ENCODE results near the gene KRT38. TPM values are rescaled to one million over a fixed set of nuclear protein-coding genes. Genes with fewer than 3 reads are reported as not detected.

The KRT38 gene
- total RNA-seq, 1 experiment from 2014 or later, result not detected

DNA sequence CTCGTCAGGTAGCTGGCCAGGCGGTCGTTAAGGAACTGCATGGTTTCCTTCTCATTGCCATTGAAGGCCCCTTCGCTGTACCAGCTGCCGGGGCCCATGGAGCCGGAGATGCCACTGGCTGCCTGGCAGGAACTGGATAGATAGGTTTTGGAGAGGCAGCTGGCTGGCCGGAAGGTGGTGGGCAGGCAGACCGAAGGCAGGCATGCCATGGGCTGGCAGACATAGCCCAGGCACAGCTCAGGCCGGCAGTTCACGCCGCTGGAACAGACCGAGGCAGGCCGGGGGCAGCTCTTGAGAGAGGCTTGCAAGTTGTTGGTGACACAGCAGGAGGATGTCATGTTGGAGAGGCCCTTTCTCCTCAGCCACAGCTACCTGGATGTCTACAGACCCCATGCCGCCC lies 26.2 kb upstream of the KRT38 start, which contains the start of gene KRT32:
Gene KRT32 (minus strand): TSS at position 399 of the 400 bp plus-strand sequence. CDS start 61 bp downstream, at position 338.
- in situ Hi-C loops (cut with HindIII; ENCODE audit: low pct_unique_long_range_greater_than_20kb, low sequenced_read_pairs), result no loop called here
- DNase-seq (ENCODE audit: low read depth, low spot score), result no peak

DNA sequence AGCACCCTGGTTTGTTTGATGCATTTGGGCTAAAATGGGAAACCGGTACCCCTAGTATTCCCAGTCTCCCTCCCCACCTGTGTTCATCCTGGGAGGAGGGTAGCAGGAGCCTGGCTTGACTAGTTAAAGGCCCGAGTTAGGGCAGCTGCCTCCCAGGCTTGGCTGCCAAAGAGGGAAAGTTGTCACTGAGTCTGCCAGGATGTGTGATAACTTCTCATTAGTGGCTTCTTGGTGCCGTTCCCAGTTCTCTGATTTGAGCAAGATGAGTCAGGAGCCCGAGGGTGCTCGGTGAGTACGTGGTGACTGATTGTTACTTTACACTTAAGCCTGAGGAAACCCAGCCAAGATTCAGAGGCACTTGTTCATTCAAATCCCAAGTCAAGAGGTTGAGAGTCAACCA lies 23.9 kb upstream of the KRT38 start:
- in situ Hi-C loops (cut with HindIII; ENCODE audit: low pct_unique_long_range_greater_than_20kb, low sequenced_read_pairs), result no loop called here
- no peak for DNase-seq (ENCODE audit: low read depth, low spot score)

DNA sequence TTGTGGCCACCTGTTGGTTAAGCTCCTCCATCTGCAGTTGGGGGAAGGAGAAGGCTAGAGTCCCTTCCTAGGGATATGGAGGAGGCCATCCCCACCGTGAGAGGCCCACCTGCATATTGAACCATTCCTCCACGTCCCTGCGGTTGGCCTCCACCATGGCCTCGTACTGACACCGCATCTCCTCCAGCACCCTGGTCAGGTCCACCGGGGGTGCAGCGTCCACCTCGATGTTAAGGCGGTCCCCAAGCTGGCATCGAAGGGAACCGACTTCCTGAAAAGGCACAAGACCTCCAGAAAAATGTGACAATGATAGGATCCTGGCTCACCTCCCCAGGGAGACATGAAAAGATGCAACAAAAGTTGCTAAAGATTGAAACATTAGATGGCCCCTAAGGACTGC lies 23.4 kb upstream of the KRT38 start:
- in situ Hi-C loops (cut with HindIII; ENCODE audit: low pct_unique_long_range_greater_than_20kb, low sequenced_read_pairs), result no loop called here
- DNase-seq (ENCODE audit: low read depth, low spot score), result no peak

DNA sequence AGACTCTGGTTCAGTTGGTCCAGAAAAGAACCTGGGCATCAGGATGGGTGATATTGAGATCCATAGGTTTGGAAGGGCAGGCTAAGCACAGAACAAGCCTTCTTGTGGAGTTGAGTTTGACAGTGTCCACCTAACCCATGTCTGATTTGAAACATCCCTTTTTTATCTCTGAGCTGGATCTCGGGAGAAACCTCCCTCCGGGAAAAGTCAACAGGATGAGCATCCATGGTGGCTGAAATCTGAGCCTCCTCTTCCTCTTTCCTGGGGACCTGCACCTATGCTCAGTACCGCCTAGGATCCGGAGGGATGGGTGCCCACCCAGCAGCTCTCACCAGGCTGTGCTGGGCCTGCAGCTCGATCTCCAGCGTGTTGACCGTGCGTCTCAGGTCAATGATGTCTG lies 23.0 kb upstream of the KRT38 start:
- in situ Hi-C loops (cut with HindIII; ENCODE audit: low pct_unique_long_range_greater_than_20kb, low sequenced_read_pairs), result no loop called here
- DNase-seq (ENCODE audit: low read depth, low spot score), result no peak

DNA sequence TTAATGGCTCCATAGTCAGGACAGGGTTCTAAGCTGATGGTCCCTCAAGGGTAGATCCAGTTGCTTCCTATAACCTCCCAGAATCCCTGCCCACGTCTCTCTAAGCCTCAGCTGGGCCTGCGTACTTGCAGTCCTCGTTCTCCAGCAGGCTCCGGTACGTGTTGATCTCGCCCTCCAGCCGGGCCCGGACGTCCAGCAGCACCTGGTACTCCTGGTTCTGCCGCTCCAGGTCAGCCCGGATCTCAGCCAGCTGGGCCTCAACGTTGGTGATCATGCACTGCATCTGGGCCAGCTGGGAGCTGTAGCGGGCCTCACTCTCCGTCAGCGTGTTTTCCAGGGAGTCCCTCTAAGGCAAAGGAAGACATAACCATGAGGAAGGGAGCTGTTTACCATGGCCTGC lies 21.9 kb upstream of the KRT38 start:
- in situ Hi-C loops (cut with HindIII; ENCODE audit: low pct_unique_long_range_greater_than_20kb, low sequenced_read_pairs), result no loop called here
- no peak for DNase-seq (ENCODE audit: low read depth, low spot score)

DNA sequence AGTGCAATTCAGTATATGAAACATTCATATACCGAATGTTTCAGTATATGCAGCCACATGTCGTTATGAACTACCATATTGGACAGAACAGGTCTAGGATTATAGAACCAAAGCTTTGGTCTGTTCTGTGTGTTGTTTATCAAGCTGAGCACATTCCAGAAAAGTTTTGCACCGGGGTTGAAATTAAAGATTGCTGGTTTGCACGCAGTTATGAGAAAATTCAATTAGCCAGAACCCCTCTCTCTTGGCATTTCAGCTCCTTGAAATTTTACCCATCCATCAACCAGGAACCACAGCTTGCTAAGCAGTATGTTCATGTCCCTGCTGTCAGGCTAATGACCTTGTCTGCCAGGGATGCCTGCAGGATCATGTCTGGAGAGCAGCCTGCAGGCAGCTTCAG lies 16.9 kb upstream of the KRT38 start:
- no peak for DNase-seq (ENCODE audit: low read depth, low spot score)
- in situ Hi-C loops (cut with HindIII; ENCODE audit: low pct_unique_long_range_greater_than_20kb, low sequenced_read_pairs), result no loop called here

DNA sequence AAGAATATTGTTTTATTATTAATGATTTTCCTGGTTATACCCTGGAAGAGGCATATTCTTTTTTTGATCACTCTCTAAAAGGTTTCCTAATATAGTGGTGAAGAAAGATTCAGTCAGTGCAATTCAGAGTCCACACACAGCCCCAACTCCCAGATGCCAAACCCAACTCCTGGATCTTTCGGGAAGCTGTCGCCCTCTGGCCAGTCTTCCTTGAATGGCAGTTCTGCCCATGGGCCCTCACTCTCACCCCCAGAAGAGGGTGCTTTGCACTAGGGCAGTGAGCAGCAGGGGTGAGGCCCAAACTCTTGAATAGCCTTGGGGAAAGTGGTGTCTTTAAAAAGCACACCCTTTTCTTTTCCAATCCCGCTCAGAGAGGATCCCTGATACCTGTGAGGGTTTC lies 15.4 kb upstream of the KRT38 start:
- peak; percentile 47 for DNase-seq (ENCODE audit: low read depth, low spot score)
- in situ Hi-C loops (cut with HindIII; ENCODE audit: low pct_unique_long_range_greater_than_20kb, low sequenced_read_pairs), result no loop called here

DNA sequence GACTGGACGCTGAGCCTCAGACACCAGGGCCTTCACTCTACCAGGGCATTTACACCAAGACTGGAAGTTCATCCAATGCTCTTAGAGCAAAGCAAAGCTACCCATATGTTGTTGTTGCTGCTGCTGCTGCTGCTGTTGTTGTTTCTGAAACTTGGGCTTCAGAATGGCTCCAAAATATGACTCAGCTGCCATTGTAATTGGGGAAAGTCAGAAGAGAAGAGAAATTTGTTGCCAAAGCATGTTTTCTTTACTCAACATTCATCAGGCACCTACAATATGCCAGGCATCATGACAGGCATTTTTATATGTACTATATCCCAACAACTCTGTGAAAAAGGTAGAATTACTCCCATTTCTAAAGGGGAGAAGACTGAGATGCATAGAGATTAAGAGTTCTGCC lies 14.5 kb upstream of the KRT38 start:
- in situ Hi-C loops (cut with HindIII; ENCODE audit: low pct_unique_long_range_greater_than_20kb, low sequenced_read_pairs), result no loop called here
- DNase-seq (ENCODE audit: low read depth, low spot score), result no peak

DNA sequence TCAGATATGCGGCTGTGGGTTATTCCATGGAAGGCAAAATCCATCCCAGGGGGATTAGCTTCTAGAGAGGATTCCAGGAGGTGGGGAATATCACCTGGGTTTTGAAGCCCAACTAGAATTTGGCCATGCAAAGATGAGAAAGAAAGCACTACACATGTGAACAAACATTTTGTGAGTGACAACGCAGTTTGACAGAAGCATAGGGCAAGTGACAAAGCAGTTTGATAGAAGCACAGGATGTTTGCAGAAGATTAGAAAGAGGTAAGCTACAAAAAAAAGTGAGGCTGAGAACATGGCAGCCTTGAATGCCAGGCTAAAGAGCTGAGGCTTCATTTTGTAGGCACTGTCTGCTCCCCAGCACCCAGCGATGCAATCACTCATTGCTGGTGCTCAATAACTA lies 12.3 kb upstream of the KRT38 start:
- in situ Hi-C loops (cut with HindIII; ENCODE audit: low pct_unique_long_range_greater_than_20kb, low sequenced_read_pairs), result no loop called here
- DNase-seq (ENCODE audit: low read depth, low spot score), result no peak

DNA sequence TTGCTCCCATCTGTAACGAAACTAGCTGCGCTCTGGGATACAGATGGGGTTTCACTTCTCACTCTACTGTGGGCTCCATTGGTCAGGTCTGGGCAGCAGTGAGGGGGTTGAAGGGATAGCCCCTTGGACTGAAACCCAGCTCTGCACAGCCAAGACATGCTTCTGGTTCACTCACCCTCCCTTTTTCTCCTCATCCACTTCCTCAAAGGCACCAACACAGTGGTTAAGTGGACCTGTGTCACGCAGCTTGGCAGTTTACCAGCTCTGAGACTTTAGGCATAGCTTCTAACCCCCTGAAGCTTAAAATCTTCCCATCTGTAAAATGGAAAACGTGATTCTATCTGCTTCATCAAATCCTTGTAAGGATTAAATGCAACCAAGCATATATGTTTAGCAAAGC lies 11.5 kb upstream of the KRT38 start:
- in situ Hi-C loops (cut with HindIII; ENCODE audit: low pct_unique_long_range_greater_than_20kb, low sequenced_read_pairs), result no loop called here
- no peak for DNase-seq (ENCODE audit: low read depth, low spot score)

DNA sequence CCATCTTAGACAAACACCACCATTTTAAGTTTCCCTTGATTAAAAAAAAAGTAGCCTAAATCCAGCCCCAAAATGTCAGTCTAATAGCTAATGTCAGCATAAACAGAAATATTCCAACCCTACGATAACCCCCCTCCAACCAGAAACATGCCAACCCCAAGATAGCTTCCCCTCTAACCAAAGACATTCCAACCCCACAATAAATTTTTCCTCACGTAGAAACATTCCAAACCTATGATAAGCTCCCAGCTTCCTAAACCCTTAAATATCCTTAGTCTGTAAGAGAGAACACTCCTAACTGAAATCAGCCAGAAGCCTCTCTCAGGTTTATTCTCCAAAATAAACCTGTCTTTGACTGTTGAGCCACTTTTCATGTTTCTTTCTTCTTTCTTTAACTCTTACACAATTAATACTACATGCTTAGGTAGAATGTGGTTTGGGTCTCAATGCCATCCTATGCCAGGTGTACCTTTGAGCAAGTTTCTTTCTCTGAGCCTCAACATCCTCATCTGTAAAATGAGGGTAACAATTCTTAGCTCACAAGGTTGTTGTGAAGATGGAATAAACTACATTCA lies 10.5 kb upstream of the KRT38 start:
- no peak for DNase-seq (ENCODE audit: low read depth, low spot score)
- in situ Hi-C loops (cut with HindIII; ENCODE audit: low pct_unique_long_range_greater_than_20kb, low sequenced_read_pairs), result no loop called here

DNA sequence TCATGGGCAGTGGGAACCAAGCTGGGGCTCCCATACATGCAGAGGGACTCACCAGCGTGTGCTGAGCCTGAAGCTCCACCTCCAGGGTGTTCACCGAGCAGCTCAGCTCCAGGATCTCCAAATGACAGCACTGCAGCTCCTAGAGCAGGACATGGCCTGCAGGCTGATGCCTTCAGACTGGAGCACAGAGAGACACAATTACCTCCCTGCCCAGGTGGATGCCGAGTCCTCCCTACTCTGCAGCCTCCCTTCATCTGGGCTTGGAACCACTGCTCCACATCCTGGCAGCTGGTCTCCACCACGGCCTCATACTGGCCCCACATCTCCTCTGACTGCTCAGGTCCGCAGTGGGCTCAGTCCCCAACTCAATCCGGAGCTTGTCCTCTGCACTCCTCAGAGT lies 8.2 kb upstream of the KRT38 start:
- in situ Hi-C loops (cut with HindIII; ENCODE audit: low pct_unique_long_range_greater_than_20kb, low sequenced_read_pairs), result no loop called here
- no peak for DNase-seq (ENCODE audit: low read depth, low spot score)

DNA sequence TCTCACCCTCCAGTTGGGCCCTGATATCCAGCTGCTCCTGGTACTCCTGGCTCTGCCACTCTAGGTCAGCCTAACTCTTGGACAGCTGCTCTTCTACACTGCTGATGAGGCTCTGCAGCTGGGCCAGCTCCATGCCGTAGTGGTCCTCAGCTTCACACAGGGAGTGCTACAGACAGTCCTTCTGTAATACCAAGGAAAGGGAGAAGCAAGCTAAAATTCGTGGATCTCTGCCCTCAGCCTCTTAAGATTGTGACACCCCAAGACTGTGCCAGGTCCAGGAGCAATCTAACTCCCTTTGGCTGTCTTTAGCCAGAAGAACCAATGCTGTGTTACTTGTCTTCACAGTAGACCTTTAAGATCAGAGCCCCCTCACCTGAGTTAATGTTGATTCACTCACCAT lies 7.7 kb upstream of the KRT38 start:
- in situ Hi-C loops (cut with HindIII; ENCODE audit: low pct_unique_long_range_greater_than_20kb, low sequenced_read_pairs), result no loop called here
- no peak for DNase-seq (ENCODE audit: low read depth, low spot score)

DNA sequence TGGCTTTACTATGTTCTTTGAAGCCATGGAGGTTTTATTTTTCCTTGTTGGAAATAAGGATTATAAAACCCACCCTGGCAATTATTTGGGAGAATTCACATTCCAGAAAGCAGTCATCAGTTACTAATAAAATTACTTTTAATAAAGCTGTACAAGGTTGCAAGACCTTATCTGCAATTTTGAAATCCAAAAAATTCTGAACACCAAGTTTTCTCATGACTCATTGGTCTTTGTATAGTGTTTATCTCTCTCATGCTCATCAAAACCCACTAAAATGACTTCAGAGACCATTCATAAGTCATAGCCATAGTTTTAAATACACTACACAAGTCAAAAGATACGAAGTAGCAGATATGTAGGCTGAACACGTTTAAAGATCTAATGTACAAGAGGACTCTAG lies 6.0 kb upstream of the KRT38 start:
- DNase-seq (ENCODE audit: low read depth, low spot score), result no peak
- in situ Hi-C loops (cut with HindIII; ENCODE audit: low pct_unique_long_range_greater_than_20kb, low sequenced_read_pairs), result no loop called here

DNA sequence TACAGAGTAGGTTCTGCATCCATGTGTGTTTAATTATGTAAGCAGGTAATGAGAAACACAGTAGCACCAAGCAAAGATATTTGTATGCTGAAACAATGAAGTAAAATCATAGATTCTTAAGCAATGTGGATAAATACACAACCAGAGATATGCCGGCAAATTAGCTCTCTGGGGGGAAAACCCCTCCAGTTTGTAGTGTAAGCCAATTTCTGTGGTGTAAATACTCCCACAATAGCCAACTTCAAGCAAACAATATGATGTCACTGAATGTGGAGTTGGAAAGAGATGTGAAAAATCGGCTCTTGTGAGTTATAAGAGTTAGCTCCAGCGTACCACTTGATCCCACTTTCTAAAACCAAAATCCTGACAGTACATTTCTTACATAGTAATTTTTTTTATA lies 3.9 kb upstream of the KRT38 start:
- in situ Hi-C loops (cut with HindIII; ENCODE audit: low pct_unique_long_range_greater_than_20kb, low sequenced_read_pairs), result no loop called here
- no peak for DNase-seq (ENCODE audit: low read depth, low spot score)

DNA sequence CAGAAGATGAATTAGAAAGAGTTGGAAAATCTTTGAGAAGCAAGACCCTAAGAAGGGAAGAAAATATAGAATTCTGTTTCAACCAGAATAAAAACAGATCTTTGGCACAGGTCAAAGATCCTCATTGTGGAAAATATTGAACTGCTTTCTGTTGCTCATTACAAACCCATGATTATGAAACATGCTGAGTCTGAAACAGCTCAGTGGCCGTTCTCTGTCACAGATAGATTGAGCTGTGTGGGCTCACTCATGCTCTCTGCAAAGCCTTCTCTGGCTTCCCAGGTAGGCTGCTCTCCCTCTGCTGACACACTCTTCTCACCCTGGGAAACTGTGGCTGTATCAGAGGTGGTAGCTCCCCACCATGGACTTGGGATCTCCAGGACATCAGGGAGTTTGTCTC lies 3.4 kb upstream of the KRT38 start:
- no peak for DNase-seq (ENCODE audit: low read depth, low spot score)
- in situ Hi-C loops (cut with HindIII; ENCODE audit: low pct_unique_long_range_greater_than_20kb, low sequenced_read_pairs), result no loop called here

DNA sequence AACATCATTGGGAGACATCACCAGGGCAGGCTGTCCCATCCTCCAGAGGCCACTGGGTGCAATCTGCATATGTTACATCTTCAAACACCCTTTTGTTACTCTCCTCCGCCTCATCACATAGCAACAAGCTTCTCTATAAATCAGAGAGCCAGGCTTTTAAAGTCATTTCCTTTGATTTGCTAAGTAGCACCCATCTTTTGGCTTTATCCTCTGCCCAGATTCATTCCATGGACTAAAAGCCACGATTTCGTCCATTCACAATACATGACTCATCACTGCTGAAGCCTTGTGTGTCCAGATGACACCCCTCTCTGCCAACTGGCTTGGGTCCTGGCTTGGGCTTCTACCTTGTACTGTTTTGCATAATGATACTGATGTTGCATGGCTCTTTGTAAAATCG lies 2.0 kb upstream of the KRT38 start:
- no peak for DNase-seq (ENCODE audit: low read depth, low spot score)
- in situ Hi-C loops (cut with HindIII; ENCODE audit: low pct_unique_long_range_greater_than_20kb, low sequenced_read_pairs), result no loop called here

DNA sequence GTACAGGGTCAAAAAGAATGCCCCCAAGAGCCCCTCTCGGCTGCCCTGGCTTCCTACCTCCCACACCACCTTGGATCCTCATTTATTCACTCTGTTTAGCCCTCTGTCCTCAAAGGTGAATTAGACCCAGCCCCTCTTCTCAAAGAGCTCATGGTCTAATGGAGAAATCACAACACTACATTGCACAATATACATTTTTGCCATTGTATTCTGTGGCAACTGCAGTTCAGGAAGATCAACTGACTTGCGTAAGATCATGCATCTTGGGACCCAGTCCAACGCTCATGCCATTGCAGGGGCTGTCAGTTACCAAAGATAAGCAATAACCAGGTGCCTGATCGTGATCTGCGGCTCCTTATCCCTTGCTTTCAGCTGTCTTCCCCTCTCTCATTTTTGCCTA lies 1.4 kb downstream of the KRT38 start:
- in situ Hi-C loops (cut with HindIII; ENCODE audit: low pct_unique_long_range_greater_than_20kb, low sequenced_read_pairs), result no loop called here
- DNase-seq (ENCODE audit: low read depth, low spot score), result no peak

DNA sequence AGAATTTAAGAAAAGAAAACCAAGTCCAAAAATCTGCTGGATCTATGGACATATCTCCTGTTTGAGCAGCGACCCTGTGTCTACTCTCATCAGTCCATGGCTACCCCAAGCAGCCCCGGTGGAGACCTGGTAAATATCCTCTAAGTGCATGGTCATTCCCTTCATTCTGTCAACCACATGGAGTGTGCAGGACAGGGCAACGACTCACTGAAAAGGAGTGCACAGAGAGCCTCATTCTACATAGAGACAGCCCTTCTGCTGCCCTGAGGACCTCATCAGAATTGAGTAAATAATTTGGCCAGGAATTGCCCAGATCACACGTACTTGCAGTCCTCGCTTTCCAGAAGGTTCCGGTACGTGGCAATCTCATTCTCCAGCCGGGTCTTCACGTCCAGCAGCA lies 3.0 kb downstream of the KRT38 start:
- in situ Hi-C loops (cut with HindIII; ENCODE audit: low pct_unique_long_range_greater_than_20kb, low sequenced_read_pairs), result no loop called here
- DNase-seq (ENCODE audit: low read depth, low spot score), result no peak

DNA sequence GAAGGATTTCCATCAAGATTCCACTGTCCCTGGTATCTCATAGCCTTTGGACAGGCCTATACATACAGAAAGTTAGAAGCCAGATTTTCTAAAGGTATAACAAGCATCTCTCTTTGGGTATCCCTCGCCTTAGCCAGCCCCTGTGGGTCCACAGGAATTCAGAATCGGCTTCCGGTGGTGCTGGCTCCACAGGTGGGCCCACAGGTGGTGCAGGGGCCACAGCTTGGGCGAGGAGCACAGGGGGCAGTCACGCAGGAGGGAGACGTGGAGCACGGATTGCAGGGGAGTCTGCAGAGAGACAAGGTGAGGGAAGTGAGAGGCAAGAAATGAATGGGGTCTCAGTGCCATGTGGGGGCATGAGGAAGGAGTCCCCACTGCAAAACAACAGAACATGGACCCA lies 3.5 kb downstream of the KRT38 start:
- DNase-seq (ENCODE audit: low read depth, low spot score), result no peak
- in situ Hi-C loops (cut with HindIII; ENCODE audit: low pct_unique_long_range_greater_than_20kb, low sequenced_read_pairs), result no loop called here

Data from SK-MEL-5 (cell line).